HG03469 (cell line): ENCODE data around the gene PAGE3.

Experiments
- ATAC-seq: cut with Tn5 transposase; IDR thresholded peaks from one replicate; pipeline ENCODE4 v1.9.1; 2021; ENCODE audit warnings: mild to moderate bottlenecking, moderate library complexity, moderate number of reproducible peaks; ENCODE audit not compliant: unreplicated experiment

The PAGE3 gene

DNA sequence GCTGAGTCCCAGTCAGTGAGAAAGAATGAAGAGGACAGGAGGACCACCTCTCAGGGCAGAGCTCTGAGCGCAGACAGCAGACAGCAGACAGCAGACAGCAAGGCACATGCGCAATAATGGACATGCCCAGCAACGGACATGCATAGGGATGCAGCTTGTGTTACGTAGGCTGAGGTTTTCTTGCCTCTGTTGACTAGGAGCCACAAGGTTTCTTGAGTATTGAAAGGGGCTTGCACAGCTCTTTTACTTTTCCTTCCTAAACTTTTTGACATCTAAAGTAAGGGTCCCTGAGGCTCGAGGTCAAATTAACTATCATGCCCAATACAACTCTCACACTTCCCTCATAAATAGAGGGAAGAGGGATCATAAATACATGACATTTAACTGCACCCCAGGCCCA is at the start of gene PAGE3:
Gene PAGE3, minus strand, starts transcription at position 101 of the 400 bp plus-strand sequence. CDS start 1,013 bp downstream, outside the sequence.
- no peak for ATAC-seq

GRCh38 chrX:55312655-55313054 is 47.9 kb upstream of the PAGE3 start:
- no peak for ATAC-seq

- no peak for ATAC-seq
These were observed 26.2 kb upstream of the PAGE3 start for GRCh38 chrX:55290963-55291362.

DNA sequence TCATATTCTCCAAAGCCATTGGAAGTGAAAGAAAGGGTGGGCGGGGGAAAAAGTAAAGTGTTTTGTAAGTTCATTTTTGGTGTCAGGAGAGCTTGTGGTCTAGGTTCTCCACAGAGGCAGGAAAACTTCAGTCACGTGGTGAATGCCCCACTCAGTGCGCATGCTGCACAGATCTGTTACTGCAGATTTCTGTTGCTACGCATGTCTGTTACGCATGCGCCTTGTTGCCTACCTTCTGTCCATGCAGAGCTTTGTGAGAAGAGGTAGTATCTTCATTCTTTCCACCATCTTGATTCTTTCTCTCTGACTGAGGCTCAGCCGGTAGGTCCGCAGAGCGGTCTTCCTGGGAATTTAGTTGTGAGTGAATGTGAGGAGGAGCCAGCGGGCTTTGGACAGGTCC is 15.1 kb upstream of the PAGE3 start:
- ATAC-seq = no peak

DNA sequence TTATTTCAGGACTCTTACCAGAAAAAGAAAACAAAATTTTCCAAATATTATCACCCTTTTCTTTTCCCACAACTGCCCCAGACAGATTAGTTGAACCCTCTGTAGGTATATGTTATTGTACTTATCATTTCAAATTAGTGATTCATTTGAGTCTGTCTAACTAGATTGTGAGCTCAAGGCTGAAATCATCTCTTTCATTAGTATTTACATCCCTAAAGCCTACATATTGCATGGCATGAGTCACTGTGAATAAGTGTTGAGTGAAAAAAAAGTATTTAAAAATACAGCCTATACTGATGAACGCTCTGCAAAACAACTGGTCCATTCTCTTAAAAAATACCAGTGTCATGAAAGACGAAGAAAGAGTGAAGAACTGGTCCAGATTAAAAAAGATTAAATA is 3.9 kb downstream of the PAGE3 start:
- no peak for ATAC-seq

DNA sequence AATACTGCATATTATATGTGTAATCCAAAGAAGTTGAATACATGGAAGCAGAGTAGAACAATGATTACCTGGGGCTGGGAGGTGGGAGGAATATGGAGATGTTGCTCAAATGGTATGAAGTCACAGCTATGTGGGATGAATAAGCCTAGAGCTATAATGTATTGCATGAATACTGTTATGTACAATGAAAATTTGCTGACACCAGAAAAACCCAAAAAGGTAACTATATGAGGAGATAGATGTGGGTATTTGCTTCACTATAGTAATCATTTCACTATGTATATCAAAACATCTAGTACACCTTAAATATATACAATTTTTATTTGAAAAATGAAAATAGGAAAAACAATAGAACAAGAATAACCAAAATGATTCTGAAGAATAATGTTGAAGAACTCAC is 11.2 kb downstream of the PAGE3 start:
- ATAC-seq = no peak

- ATAC-seq = no peak
These were observed 23.9 kb downstream of the PAGE3 start for GRCh38 chrX:55240788-55241340.

- no peak for ATAC-seq
These were observed 44.5 kb downstream of the PAGE3 start, which contains the start of gene PAGE5 for GRCh38 chrX:55220119-55220794. Gene PAGE5, plus strand, starts transcription at chrX:55220346. Its CDS starts 1,037 bp downstream, at chrX:55221383.

DNA sequence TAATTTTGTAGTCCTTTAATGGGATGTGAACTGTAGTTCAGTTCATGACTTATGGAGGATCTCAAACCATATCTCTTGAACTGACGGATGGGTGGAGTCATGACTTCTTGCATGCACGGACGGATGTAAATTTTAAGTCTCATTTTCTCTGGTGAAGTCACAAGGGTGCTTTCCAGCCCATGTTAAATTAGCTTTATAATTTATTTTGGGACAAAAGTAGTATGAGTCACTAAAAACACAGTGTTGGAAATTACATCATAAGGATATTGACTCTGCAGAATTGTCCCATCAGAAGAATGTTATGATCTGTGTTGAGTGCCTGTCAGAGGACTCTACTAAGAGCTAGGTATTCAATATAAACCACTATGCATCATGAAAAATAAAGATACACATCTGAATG is 51.3 kb downstream of the PAGE3 start:
- ATAC-seq = no peak

GRCh38 chrX:55210931-55211677 is 53.6 kb downstream of the PAGE3 start:
- ATAC-seq = no peak
